RPMI7951 (cell line): ENCODE results near the gene PEA15. TPM values are rescaled to one million over a fixed set of nuclear protein-coding genes. Genes with fewer than 3 reads are reported as not detected.

Experiments
- DNase-seq: peaks from one replicate; pipeline ENCODE4 v3.0.0-alpha.2; 2012; ENCODE audit warnings: low read depth
- total RNA-seq: library from RNA; depleted of rRNA; stranded (reverse); fragments of >200 nt; shearing (Covaris generic); gene quantifications from 2 replicates; pipeline ENCODE4 v1.2.3, GENCODE V29; 2014

The PEA15 gene
- total RNA-seq, 1 experiment from 2014 or later = 107 TPM

DNA sequence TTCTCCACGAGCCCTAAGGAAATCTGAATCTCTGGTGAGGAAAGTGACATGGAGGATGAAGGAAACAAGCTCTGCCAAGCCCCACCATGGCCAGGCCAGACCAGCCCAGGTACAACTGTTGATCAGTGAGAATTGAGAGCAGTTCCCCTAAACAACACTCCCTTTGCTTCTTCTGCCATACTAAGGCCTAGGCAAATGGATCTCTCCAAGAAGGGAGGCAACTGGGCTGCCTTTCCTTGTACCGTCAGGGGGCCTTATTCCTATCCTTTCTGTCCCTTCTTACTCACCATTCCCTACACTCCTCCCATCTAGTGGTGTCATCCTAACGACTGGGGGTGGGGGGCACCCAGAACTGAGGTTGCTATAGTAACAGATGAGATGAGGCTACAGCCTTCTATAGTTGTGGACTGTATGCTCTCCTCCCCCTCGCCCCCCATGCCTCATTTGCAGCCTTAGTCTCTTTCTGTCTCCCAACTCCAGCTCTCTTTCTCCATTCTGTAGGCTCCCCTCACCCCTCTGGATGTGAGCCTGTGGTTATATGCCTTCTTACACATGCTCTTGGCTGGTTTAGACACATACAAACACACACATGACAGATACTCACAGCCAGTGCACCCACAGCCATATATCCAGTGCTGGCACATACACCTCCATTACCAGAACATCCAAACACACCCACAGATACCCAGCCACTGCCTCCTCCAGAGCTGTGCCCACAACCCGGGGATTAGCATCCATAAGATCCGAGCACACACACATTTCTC lies 3.6 kb downstream of the PEA15 start:
- DNase-seq = no peak

DNA sequence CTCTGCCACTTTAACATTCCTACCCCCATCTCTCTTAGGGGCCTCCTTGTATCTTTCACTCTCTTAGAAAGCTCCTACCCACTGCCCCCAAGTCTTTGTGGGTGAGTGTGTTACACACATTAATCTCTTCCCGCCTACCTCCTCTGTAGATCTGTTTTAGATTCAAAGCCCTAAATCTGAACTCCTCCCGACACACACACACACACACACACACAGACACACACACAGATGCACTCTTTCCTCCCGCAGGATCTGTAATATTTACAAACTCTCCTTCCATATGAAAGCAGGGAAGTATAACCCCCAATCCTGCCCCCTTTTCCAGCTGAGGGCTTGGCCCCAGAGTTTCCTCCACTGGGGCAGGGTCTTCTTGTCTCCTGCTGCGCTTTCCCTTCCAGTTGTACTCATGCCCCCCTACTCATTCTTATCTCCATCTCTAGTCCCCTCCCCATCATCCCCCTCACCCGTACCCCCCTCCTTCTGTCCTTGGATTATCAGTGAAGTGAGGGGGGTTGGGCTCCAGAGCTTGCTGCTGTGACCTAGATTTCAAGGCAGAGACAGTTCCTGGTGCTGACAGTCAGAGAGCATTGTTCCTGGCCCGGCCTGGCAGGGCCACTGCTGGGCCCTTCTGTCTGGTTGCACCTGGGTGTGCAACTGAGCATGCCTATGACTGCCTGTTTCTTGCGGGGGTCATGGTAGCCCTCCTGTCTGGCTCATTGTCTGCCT lies 4.3 kb downstream of the PEA15 start:
- no peak for DNase-seq

DNA sequence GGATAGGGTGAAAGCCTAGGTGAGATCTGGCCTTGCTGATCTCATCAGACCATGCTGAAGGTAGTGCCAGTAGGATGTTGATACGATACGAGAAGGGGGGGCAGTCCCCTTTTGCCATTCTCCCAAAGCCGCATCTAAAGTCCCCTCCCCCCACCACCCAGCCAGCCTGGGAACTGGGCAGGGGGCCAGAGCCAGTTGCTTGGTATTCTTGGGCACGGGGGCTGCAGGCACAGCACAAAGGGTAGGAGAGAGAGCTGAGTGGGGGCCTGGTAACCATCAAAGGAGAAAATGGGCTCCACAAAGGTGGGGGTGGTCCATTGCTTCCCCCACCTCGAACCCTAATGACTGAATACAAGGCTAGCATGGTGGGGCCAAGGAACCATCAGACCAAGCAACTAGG lies 5.4 kb downstream of the PEA15 start:
- no peak for DNase-seq

DNA sequence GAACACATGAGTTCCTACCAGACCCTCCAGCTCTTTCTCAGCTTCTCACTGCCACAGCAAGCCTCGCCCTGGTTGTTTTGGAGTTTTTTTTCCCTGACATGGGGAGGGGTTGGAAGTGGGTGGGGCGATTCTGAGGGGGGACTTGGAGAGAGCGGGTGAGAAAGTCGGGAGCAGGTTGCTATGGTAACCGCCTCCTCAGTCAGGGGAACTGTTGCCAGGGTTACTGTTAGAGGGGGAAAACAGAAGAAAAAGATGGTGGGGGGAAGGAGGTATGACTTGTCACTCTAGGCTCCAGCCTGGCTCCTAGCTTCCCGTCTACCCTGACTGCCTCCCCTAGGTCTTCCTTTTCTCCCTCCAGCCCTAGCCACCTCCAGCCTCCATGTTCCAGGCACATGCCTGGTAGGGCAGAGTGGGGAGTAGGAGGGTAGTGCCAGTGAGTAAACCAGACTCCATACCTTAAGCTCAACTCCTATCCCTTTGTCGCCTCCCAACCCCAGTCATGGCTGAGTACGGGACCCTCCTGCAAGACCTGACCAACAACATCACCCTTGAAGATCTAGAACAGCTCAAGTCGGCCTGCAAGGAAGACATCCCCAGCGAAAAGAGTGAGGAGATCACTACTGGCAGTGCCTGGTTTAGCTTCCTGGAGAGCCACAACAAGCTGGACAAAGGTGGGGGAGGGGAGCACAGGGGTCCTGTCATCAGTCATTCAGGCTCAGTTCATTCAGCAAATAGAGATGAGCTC lies 6.0 kb downstream of the PEA15 start:
- no peak for DNase-seq

DNA sequence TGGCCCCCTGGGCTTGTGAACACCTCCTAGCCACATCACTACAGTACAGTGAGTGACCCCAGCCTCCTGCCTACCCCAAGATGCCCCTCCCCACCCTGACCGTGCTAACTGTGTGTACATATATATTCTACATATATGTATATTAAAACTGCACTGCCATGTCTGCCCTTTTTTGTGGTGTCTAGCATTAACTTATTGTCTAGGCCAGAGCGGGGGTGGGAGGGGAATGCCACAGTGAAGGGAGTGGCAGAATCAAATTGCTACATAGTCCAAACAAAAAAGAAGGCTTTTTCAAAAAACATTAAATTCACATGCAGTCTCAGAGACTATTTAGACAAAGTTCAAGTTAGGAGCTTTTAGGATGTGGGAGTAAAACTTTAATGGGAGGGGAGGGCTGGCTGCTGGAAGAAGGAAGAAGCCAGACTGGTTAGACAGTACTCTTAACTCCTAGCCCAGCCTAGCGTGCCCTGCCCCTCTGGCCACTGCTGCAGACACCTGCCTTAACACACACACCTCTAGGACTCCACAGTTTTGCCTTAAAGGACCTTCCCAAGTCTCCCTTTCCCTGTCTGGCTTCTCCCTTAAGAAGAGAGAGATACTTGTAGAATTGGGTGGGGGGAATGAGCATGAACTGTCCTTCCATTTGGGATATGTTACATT lies 9.4 kb downstream of the PEA15 start:
- no peak for DNase-seq

DNA sequence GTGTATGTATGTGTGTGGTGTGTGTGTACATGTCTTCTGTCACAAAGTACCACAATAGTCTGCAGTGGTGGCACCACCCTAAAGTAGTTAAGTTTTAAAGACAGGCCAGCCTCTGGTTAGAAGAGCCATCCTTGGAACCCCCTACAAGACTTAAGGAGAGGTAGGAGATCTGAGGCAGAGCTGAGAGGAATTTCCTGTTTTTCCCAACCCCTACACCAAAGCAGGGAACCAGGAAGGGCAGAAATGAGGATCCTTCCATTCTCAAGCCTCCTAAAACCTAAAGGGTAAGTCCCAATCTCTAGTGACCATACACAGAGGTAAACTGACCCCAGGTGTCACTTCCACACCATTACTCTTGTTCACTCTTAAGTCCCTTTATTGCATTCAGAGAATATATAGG lies 11.1 kb downstream of the PEA15 start:
- no peak for DNase-seq

DNA sequence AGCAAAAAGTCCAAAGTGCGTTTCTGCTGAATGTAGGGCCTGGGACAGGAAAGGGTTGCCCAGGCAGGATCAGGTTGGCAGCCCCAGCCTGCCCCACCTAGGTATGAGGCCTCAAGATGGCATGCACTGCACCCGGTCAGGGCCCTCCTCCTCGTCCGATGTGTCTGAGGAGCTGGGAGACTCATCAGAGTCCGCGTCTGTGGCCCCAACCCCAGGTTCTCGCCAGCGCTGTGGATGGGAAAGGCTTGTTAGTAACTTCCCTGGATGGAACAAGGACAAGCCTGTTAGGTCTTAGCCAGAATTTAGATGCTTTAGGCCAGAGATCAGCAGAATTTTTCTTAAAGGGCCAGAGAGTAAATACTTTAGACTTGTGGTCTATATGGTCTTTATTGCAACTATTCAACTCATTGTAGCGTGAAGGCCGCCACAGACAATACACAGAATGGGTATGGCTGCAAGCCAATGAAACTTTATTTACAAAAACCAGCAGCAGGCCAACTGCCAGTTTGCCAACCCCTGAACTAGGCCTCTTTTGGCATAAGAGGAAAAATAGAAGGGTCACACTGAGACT lies 12.4 kb downstream of the PEA15 start:
- no peak for DNase-seq

DNA sequence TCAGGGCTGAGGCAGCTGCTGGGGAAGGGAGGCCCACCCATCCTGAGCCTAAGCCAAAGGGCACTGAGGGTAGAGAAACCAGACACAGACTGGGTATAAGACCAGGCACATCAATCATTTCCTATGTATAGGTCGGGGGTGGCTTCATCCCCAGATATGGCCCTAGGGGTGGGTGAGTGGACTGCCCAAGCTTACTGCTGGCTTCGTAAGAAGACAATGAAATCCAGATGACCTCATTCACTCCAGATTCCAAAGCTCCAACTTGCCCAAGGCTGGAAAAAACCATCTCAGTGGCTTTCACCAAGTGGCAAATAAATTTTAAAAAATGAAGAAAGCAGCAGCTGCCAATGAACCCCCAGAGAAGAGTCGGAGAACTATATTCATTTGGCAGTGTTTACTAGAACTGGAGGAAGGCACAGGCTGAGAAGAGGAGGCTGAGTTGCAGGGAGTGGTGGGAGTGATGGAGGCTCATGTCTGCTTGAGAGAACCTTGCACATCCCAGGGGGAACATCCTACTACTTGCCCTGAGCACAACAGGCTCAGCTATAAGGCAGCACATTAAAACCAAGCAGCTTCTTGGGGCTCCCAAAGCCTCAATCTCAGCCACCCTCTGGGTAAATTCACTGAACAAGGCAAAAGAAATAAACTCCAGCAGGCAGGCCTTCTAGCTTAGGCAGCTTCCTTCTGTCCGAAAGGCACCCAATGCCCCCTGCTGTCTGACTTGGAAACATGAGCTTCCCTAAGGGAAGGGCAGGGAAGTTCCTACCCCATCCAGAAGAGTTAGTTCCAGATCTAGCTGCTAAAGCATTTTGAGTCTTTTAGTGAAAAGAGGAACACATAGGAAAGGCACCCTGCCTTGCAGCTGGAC lies 14.1 kb downstream of the PEA15 start:
- peak; percentile 76 for DNase-seq

DNA sequence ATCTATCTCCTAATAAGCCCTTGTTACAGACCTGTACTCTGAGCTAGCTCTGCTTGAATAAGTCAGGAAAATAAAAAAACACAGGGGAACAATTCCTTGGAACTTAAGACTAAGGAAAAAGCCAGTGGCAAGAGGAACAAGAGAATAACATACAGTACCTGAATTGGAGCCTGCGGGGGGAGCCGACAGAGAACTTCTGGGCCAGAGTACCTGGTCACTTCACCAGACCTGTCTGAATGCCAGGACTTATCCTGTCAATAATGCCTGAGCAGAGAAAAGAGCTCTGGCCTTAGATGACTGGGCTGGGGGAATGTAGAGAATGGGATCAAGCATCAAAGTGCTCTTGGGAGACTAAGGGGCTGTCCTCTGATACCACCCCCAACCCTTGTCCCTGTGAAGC lies 15.1 kb downstream of the PEA15 start:
- DNase-seq = no peak

DNA sequence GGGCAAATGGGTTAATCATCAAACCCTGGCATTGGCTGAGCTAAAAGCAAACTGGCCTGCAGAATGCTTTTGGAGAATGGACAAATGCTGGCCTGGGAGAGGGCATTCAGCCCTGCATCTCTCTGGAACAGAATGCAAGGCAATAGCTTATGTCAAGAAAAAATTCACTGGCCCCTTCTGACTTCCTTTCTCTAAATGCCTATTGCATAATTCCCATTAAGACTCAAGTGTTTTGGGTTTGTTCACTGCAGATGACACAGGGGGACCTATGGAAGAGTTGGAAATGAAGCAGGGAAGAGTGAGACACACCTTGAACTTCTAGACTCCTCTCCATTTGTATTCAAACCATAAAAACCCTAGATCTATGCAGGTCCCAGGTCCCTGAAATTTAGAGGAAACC lies 15.9 kb downstream of the PEA15 start:
- no peak for DNase-seq

DNA sequence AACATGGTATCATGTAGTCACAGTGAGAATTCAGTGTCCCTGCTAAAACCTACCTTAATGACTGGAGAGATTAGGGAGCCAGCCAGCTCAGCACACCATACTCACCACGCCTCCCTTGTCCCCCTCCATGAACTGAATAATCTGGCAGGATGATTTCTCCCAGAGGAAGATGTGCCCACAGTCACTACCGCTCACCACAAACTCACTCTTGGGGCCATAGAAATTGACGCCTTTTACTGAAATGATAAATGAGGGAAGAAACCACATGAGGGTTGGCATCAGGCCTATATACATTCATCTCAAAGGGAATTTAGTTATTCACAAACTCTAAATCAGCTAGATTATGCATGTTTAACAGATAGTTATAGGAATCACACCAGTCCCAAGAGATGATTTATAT lies 17.4 kb downstream of the PEA15 start:
- no peak for DNase-seq

DNA sequence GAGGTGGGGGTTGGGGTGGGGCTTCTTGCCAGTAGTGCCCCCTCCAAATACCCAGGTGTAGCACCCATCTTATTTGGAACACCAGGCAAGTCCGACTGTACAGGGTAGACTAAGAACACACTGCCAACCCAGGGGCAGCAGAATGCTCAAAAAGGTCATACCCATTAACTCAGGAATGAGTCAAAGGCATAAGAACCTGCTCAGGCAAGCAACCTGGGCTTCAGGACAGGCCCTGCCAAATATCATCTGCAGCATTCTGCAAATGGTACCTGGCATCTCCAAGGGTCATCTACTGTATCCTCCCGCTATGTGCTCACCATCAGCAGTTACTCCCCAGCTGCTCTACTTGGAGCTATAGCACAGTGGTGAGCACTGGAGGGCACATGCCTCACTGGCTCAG lies 19.4 kb downstream of the PEA15 start:
- no peak for DNase-seq

DNA sequence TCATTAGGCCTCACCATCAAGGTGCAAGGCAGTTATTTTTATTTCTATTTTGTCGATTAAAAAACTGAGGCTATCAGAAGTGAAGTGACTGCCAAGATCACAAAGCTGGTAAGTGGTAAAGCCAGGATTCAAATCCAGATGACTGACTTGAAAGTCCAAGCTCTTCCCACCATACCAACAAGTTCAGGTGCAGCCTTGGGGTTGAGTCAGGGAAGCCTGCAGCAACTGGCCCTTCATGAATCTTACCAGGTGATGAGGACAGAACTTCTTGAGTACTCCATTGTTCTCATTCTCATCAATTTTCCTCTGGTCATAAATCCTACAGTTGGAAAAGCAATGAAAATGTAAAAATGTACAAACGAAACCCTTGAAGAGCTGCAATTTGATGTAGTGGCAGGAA lies 20.2 kb downstream of the PEA15 start:
- DNase-seq = no peak

DNA sequence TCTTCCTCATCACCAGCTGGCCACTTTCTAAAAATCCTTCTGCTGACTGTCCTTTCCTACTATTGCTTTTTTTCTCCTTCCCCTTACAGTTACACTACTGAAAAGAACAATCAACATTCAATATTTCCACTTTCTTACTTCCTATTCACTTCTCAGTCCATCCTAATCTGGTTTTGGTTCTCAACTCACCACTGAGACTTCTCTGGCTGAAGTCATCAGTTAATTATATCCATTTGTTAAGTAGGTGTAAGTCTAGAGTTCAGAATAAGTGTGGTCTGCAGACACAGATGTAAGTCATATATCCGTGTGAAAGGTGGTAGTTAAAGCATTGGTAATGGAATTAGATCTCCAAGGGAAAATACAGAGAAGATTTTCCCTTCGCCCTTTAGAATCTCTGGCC lies 21.4 kb downstream of the PEA15 start:
- no peak for DNase-seq

DNA sequence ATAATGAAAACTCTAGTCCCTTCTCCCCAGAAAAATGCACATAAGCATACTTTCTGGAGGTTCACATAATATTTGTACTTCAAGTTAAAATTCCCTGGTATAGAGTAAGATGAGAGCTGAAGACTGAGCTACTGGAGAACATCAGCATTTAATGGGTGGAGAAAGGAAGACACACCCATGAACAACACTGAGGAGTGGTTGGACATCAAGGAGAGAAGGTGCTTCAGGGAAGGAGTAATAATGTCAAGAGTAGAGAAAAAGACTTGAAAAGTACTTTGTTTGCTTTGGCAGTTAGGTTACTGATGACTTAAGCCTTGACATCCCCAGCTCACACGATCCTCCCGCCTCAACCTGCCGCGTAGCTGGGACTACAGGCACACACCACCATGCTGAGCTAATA lies 21.9 kb downstream of the PEA15 start:
- DNase-seq = no peak

DNA sequence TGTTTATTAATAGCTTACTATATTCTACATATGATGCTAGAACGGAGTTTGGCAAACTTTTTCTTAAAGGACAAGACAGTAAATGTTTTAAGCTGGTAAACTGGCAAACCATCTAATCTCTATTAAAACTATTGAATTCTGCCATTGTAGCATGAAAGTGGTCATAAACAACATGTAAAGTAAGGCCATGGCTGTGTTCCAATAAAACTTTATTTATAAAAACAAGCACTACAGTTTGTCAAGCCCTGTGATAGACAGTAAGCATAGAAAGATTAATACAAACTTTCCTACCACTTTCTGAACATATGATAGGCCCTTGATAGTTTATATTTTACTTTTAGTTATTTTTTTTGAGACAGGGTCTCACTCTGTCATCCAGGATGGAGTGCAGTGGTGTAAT lies 22.4 kb downstream of the PEA15 start:
- DNase-seq = no peak

DNA sequence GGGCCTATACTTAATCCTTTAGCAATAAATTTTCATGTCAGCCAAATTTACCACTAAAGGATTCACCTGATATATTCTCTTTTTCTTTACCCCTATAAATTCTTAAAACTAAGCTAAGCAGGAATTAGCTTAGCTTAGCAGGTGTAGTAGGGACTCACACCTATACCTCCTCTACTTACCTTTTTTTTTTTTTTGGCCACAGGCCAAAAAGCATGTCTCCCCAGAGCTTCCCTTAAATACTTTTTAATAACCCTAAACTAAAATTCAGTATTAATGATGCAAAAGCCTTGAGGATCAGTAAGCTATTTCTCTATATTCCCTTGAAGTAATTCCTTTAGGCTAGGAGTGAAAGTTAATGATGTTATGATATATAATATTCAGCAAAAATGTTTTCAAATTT lies 23.2 kb downstream of the PEA15 start:
- no peak for DNase-seq

DNA sequence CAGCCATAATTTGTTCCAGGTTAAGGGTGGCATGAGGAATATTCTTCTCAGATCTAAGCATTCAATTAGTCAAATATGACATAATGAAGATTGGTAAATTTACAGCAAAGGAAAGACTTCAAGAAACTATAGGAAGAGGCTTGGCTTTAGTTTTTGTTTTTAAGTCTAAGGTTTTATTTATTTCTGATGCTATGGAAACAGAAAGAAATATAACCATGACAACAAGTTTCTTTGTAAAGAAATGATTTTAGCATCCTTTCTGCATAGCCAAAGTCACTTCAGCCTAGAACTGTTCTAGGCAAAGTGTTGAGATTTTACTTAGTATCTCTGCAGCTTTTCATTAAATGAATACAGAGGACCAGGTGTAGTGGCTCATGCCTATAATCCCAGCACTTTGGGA lies 27.7 kb downstream of the PEA15 start:
- DNase-seq = no peak

DNA sequence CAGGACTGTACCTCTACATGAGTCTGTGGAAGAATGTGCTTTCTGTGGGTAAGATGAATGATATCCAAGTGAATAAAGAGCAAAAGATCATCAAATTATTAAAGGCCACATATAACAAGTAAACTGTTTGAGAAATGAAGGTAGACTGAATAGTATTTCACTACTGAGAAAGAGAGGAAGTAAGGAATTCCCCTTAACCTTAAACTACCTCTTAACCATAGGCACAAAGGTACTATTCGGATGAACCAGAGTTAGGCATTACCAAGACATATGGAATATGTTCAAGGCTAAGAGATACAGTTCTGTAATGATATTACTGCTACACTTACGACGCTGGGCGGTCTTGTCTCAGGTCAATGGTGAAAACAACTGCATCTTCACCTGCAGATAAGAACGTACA lies 31.6 kb downstream of the PEA15 start:
- no peak for DNase-seq

DNA sequence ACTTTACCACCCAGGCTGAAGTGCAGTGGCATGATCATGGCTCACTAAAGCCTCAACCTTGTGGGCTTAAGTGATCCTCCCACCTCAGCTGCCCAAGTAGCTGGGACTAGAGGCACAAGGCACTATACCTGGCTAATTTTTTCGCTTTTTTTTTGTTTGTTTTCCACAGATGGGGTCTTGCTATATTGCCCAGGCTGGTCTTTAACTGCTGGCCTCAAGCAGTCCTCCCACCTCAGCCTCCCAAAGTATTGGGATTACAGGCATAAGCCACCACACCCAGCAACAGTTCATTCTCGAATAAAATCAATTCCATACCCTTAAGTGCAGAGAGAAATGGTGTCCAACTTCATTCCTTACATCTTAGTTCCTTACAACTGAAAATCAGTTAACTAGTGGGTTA lies 32.4 kb downstream of the PEA15 start:
- DNase-seq = no peak

DNA sequence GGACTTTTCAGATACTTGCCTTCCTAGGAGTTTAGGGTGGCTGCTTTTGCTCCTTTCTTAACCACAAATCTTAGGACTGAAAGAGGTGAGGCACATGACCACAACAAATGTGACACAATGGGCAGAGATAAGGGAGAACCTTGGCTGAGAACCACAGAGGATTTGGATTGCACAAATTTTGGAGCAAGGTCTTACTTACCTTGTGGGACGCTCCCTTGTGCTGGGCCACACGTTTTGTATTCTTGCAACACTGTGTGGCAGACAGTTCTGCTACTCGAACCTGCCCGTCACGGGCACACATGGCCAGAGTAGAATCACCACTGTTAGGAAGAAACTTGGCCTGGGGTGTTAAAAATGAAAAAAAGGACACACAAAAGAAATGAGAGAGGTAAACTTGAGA lies 33.2 kb downstream of the PEA15 start:
- no peak for DNase-seq
